ENCODE results near the gene PRSS27.
"Not testable (repeated sequence)": the region's sequence is repeated elsewhere in the genome, so short reads cannot be mapped to it uniquely, and the experiment has no call there.

DNA sequence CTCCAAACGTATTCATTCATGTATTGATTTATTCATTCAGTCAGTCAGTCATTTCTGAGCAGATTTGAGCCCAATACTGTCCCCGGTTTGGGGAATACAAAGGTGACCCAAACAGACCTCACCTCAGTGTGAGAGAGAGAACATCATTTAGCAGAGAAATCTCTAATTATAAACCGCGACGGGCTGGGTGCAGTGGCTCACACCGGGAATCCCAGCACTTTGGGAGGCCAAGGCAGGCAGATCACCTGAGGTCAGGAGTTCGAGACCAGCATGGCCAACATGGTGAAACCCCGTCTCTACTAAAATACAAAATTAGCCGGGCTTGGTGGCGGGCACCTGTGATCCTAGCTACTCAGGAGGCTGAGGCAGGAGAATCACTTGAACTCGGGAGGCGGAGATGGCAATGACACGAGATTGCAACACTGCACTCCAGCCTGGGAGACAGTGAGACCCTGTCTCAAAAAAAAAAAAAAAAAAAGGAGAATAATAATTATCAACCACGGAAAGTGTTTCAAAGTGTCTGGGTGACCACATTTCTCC is 1.7 kb upstream of the PRSS27 start:
- TF ChIP-seq, protein P1, sequence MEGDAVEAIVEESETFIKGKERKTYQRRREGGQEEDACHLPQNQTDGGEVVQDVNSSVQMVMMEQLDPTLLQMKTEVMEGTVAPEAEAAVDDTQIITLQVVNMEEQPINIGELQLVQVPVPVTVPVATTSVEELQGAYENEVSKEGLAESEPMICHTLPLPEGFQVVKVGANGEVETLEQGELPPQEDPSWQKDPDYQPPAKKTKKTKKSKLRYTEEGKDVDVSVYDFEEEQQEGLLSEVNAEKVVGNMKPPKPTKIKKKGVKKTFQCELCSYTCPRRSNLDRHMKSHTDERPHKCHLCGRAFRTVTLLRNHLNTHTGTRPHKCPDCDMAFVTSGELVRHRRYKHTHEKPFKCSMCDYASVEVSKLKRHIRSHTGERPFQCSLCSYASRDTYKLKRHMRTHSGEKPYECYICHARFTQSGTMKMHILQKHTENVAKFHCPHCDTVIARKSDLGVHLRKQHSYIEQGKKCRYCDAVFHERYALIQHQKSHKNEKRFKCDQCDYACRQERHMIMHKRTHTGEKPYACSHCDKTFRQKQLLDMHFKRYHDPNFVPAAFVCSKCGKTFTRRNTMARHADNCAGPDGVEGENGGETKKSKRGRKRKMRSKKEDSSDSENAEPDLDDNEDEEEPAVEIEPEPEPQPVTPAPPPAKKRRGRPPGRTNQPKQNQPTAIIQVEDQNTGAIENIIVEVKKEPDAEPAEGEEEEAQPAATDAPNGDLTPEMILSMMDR (IDR thresholded peaks at IDR 0.05) = not testable (repeated sequence)
- TF ChIP-seq POLR2A (IDR thresholded peaks at IDR 0.05) = not testable (repeated sequence)
